Bone marrow (tissue), 2 donors: ENCODE data around the gene MRPL33.

Experiments
- DNase-seq, 2 donors: peaks; one replicate each; lab custom pipeline; 2025; lab: John Stamatoyannopoulos, UW

MRPL33 gene

DNA sequence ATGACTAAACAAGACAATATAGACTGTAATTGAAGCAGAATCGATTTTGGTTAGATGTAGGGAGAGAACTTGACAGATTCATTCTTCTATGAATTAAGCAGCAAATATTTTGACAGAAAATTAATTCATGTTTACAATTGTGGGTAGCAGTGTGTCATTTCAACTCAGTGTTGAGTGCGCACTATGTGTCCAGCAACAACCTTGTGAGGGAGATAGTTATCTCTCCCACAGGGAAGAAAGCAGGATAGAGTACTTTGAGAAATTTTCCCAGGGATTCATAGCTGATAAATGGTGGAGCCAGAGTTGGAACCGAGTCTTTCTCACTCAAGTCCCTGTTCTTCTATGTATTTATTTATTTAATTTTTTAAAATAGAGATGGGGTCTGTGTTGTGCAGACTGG, 5.2 kb downstream of the MRPL33 start:
- DNase-seq, result no peak

DNA sequence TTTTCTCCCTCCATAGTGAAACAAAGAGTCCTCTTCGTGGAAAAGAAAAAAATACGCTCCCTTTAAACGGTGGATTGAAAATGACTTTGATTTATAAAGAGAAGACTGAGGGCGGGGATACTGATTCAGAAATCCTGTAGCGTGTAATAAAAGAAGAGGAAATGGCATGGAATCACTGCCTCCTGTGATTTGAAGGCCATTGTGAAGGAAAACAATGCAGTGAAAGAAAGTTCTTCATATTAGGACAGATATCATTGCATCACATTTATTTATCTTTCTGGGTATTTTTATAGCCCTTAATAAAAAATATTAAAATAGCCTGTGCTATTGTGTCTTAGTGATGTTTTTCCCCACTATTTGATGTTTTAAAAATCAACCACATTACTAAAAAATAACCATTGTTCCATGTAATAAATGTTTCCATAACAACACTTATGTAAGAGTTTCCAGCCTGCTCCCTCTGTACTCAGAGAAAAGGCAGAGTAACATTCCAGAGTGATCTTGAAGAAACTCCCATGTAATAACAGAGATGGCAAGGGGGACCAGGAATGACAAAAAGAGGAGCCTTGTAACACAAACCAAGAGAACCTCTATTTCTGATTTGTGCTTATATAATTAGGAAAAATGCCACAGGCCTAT, 8.0 kb downstream of the MRPL33 start:
- DNase-seq, result no peak

DNA sequence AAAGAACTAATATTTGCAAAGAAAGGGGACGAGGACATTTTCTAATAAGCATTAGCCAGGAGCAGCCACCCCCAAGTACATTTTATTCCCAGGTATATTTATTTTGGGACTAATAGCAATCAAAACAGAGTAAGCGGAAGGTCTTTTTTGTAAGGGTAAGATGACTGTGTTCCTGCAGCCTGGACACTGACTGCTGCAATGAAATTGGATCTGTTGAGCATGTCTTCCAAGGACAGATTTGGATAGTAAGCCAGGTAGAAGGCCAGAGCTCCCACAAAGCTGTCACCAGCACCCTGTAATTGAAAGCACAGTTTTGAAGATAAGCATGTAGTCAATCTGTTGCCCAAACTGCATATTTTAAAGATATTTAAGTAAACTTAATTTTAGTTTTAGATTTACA, 10.0 kb downstream of the MRPL33 start:
- DNase-seq, result no peak

DNA sequence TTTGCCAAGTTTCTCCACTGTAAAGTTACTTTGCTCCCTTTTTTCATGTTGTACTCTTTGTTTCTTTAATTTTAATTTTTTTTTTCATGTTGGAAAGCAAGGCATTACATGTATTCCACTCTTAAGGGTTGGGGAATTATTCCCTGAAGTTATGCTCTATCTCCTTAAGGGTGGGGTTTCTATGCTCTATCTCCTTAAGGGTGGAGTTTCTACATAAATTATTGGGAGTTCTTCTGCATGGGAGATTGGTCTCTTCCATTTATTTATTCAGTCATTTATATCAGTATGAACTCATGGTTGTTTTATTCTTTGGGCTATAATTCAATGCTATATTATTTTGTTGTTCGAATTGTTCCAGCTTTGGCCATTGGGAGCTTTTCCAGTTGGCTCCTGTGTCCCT, 11.2 kb downstream of the MRPL33 start:
- no peak for DNase-seq

DNA sequence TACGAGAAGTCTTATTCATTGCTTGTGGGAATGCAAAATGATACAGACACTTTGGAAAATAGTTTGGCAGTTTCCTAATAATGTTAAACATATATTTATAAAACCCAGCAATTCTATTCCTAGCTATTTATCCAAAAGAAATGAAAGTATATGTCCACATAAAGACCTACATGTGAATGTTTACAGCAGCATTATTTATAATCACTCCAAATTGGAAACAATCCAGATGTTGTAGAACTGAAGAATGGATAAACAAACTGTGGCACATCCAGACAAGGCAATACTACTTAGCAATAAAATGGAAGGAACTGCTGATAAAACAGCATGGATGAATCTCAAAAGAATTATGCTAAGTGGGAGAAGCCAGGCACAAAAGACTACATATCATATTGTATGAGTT, 19.3 kb downstream of the MRPL33 start:
- DNase-seq, result no peak

DNA sequence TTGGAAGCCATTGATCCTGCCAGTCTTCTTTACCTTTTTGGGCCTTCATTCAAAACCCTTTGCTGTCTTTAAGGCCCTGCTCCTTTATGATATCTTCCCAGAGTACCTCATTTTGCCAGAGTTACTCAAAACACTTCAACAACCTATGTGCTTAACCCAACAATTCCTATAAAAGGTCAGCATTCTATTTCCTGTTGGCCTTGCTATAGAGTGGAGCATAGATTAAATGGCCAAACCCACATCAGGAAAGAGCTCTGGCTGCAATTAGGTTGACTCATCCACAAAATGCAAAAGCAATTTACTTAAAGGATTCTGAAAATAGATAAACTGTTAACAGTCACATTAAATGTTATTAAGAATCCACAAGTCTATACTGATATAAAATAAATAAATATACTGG, 21.2 kb downstream of the MRPL33 start:
- no peak for DNase-seq

DNA sequence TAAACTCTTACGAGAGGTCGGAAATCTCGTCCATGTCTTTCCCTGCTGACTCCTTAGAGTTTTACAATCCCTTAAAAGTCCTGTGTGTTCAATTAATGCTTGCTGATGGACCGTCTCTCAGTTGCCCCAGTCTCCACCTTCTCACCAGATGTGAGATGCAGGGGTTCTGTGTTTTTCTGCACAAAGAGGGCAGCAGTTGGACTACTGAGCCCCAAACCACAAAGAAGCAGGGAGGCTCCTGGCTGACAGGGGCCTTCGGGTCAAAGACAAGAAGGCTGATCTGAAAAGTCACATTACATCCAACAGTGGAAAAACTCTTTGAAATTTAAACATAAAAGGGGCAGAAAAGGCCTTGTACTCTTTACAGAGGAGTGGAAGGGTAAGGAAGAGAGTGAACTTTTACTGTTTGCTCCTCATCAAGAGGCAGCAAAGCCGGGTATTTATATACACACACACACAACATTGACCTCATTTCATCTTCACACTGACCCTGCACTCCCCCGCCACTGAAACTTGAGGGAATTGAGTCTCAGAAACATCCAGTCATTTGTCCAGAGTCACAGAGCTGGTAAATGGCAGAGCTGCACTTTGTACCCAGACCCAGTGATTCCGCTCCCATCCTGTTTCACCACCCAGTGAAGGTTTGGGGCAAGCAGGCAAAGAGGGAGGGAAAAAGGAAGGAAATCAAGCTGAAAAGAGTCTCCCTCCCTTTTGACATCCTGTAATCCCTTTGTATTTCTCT, 23.7 kb downstream of the MRPL33 start:
- DNase-seq, result no peak

DNA sequence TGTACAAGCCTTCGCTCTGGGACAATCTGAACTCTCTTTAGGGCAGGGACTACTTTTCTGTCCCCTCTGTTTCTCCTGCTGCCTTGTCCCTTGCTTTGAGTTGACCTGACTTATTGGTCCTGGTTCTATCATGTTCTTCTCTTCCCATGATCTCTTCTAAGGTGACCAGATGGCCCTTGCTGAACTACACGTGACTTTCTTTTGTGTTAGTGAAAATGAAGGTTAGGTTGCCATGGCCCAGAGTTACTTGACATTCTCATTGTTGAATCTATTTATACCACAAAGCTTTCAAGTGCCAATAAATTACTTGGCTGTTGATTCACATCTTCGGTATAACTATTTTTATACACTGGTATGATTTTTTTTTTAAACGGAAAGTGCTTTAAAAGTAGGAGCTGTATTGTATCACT, 24.4 kb downstream of the MRPL33 start:
- DNase-seq, result no peak

DNA sequence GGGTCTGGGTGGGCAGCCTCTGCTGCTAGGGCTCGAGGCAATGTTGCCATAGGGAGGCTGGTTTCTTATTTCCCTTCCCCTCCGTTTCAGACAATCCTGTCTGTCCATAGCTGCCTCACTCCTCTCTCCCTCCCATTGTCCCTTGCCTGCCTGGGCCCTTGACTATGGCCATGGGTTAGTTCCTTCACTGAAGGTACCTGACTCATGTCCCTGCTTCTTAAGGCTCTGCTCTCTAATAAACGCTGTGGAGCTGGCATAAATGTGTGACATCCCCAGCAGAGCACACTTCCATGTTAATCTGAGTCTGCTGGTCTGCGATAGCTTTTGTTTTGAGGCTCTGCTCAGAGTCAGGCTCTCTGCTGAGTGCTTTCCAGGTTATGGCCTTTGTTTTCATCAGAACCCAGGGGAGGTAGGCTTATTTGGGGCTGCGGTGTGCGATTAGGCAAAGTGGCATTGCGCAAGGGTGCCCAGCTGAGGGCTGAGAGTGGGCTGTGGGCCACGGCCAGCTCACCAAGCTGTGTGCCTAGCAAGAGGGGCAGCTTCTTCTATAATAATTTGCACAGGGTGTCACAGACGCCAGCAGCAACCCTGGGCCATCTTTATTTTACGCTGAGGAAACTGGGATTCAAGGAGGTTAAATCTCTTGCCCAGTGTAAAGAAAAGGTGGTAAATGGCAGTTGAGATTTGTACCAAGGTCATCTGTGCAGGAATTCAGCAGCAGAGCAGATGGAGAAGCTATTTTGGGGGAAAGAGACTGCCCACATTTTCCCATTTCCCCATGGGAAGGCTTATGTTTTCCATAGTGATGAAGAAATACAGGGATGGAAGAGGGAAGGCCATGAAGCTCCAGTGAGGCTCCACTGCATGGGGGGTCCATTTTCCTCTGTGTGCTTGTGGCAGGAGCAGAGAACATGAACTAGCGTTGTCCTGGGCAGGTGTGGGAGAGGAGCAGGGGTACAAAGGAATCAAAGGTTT, 25.6 kb downstream of the MRPL33 start:
- no peak for DNase-seq

DNA sequence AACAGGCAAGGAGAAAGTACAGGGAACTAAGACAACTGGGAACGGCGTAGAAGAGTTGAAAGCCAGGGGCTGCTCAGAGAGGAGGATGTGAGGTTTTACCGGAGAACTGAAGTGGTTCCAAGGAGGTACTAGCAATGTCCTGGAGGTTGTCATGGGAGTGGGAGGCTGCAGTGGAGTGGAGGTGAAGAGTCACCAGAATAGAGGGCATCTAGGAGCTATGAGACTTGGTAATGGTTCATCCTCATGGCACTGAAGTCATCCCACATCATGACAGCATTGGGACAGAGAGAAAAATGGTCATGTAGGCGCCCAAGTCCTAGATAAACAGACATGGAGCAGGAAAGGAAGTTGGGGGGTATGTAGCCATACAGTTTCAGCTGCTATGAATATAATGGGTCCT, 26.3 kb downstream of the MRPL33 start:
- no peak for DNase-seq

DNA sequence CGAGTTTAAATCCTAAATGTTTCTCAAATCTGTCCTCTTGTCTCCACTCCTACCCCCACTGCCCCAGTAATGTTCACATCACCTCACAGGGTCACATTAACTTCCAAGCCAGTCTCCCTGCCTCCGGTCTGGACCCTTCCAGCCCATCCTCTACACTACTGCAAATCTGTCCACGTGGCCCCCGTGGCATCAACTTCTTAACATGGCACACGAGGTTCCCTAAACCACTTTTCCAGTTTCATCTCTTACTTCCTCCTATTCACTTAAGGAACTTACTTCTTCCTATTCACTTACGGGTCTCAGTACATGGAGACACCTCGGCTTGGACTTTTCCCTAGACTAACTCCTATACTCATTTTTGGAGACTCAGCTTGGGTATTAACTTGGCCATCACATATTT, 27.0 kb downstream of the MRPL33 start:
- no peak for DNase-seq

DNA sequence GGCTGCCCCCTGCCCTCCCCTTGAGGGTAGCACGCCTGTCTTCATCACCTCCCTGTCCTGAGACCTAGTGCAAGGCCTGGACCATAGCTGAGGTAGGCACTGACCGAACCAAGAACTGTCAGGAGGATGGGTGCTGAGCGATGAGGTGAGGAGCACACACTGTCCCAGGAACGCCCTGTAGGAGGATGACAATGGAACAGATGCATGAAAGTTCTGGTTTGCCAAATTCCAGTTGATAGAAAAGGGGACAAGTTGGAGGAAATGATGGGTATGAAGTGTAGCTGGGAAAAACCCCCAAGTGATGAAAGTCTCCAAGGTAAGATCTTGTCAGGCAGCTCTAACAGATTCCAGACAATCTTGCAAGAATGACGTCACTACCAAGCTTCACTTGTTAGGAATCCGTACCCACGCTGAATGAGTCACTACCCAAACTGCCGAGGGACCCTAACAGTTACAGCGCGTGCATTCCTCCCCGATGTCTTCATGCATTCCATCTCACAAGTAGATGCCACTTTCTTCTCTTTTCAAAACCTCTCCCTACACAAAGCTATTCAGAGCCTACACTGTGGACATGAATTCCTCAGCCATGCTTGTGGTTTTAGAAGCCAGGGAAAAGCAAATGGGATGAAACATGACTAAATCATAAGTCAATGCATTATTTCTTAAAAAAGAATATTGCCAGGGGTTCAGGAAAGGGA, 27.6 kb downstream of the MRPL33 start:
- no peak for DNase-seq

DNA sequence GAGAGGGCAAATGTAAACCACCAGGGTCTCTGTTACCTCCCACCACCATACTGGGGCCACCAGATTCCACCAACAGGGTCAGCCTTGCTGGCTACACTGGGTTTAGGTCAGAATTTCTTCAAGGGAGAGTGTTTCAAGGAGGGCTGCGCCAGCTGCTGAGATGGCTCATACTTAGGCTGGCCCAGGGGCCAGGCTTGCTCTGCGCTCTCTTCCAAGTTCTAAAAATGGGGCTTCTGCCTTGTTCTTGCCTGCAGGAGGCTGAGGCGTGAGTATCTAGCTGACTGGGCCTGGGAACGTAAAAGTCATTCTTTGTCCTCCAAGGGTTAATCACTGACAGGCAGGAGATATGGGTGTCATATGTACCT, 28.1 kb downstream of the MRPL33 start:
- no peak for DNase-seq

DNA sequence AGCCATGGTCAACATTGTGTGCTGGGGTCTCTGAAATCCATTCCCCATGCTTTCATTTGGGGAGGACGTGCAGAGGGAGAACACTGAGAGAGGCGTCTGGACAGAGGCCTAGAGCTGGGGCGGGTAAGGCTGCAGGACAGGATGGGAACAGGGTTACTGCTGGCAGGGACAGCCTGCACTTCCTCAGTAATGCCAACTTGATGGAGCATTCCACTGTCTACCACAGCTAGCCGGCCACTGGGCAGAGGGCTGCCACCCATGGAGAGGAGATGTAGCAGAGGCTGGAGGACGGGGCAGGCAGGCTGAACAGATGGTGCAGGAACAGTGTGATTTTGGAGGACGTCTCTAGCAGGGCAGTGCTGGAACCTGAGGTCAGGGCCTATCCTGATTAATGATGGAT, 29.3 kb downstream of the MRPL33 start:
- no peak for DNase-seq

DNA sequence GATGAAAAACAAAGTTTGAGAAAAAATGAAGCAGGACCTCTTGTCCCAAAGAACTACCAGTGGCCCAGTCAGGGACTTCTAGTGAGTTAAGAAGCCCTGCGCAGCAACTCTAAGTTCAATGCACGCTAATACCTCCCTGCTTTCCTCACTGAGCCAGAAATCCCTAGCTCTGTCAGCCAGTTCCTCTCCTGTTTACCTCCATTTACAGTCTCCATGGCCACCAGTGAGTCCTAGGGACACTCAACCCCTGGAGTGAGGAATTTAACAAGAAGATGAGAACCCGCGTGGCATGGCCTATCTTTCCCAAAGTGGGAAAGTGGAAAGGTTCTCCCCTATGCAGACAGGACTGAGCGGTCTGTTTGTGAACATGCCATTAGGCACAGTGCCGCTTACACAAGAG, 31.0 kb downstream of the MRPL33 start:
- DNase-seq, result no peak

DNA sequence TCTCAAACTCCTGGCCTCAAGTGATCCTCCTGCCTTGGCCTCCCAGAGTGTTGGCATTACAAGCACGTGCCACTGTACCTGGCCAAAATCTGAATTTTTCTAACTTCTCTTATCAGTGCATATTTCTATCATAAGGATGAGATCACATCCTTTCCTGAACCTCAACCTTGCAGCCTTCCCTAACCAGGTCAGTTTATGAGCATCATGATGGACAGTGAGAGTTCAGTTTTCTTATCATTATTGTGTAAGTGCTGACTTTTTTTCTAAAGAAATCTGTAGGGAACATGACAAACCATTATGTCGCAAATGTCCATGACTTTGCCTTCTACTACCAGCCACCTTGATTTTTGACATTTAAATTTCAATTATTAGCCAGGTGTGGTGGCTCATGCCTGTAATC, 31.5 kb downstream of the MRPL33 start:
- no peak for DNase-seq

DNA sequence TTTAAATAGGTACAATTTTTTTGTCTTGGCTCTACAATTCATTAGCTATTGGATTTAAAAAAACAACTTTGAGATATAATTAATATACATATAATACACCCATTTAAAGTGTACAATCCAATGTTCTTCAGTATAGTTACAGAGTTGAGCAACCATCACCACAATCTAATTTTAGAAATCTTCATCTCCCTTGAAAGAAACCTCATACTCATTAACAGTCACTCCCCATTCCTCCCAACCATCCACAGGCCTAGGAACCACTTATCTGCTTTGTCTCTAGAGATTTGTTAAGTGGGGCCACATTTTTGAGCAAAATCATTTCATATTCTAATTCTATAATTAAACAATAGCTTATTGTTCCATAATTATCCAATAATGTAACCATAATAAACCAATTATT, 32.6 kb downstream of the MRPL33 start:
- DNase-seq, result peak in 1 of 2 donors; percentile 19

DNA sequence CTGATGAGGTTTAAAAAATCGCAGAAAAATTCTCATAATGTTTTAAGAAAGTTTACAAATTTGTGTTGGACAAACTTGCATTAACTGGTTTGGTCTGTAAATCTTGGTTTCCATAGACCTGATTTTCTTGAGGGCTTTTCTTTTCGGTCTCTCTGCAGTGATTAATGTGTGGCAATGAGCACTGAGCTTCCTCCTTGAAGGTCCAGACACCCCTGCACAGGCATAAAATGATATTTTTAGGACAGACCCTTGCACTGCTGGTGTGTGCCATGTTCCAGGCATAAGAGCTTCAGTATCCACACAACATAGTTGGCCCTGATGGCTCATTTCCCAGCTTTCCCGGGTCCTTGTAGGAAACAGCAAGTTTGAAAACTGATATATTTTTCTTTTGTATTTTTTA, 33.7 kb downstream of the MRPL33 start:
- no peak for DNase-seq

DNA sequence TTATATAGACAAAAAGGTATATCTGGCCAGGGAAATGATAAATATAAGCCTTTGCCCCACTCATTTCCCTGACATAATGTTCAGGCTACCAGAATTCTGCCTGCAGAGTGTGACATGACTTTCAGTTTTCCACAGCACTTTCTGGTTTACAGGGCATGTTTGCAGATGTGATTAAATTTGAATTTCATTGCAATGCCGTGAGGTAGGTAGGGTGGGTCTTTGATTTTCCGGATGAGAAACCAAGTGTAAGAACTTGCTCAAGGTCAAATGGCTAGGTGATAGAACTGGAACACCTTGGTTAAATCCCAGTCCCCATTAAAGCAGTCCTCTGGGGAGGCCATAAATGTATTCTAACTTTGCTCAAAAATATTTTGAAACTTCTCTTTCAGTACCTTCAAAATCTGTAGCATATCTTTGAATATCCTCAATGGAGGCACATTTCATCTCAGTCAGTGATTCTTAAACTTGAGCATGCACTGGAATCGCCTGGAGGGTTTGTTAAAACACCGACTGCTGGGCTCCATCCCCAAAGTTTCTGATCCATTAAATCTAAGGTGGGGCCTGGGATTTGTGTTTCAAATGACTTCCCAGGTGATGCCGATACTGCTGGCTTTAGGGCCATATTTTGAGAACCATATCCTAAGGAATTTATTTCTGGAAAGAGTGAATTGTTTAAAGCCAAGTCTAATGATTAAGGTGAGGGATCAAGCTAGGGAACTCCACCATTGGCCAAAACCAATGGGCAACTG, 35.0 kb downstream of the MRPL33 start:
- no peak for DNase-seq

DNA sequence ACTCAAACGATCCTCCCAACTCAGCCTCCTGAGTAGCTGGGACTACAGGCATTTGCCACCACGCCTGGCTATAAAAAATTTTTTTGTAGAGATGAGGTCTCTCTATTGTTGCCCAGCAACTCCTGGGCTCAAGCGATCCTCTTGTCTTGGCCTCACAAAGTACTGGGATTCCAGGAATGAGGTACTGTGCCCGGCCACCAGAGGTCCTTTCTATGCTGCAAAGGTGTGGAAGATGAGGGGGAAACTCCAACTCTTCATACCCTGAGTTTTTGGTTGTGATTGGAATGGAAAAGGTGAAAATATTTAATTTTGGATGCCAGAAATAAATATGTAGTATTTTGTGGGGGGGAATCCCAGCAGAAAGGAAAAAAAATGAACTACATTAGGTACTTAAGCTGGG, 36.0 kb downstream of the MRPL33 start:
- no peak for DNase-seq

DNA sequence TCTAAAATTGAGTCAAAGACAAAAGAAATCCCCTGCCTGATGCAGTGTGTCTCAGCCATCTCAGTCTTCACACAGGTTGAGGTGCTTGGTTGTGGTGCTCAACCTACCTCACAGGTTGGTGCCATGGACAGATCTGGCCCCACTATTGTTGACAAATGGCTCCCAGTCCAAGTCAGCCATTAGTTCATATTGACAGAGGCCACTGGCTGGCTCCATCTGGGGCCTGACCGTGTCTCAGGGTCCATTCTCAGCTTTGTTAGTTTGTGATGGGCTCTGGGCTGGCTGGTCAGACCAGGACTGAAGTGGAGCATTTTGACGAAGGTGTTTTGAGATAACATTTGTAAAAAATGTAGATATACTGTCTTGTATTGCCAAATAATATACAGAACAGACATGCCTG, 36.9 kb downstream of the MRPL33 start:
- no peak for DNase-seq

DNA sequence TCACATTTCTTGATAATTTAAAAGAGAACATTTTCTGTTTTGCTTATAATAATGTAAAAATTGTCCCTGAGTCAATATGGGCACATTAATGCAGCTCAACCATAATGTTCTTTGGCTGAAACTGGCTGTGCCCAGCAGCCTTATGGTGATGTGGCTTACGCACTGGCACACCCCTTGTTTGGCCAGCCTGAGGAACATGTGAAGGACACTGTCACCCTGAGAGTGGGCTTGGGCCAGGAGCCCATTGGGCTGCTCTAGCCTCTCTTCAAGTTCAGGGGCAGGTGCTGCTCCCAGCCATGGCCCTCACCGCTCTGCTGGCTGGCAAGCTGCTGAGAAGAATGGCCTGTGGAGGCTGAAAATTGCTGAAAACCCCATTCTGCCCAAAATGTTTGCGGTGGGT, 37.5 kb downstream of the MRPL33 start:
- DNase-seq, result no peak
